SH-SY5Y (cell line): ENCODE measurements around the gene SLC35F1.

Source experiments
- GATA2 ChIP-seq: IDR thresholded peaks from 2 replicates; pipeline ENCODE4 v1.6.1; 2011; ENCODE audit warnings: mild to moderate bottlenecking, low read depth, low read length
- GATA3 ChIP-seq: IDR thresholded peaks from 2 replicates; pipeline ENCODE4 v1.6.1; 2011; ENCODE audit warnings: low read depth, mild to moderate bottlenecking, low read length, moderate library complexity

GRCh38 chr6:118327237-118327636, 420.2 kb downstream of the SLC35F1 start:
- TF ChIP-seq GATA2 (no peak), GATA3 (no peak)
